Measurements from ENCODE around the gene PARD6G.
A peak's percentile ranks its signal among the peaks of the same experiment; 100 is the strongest.

DNA sequence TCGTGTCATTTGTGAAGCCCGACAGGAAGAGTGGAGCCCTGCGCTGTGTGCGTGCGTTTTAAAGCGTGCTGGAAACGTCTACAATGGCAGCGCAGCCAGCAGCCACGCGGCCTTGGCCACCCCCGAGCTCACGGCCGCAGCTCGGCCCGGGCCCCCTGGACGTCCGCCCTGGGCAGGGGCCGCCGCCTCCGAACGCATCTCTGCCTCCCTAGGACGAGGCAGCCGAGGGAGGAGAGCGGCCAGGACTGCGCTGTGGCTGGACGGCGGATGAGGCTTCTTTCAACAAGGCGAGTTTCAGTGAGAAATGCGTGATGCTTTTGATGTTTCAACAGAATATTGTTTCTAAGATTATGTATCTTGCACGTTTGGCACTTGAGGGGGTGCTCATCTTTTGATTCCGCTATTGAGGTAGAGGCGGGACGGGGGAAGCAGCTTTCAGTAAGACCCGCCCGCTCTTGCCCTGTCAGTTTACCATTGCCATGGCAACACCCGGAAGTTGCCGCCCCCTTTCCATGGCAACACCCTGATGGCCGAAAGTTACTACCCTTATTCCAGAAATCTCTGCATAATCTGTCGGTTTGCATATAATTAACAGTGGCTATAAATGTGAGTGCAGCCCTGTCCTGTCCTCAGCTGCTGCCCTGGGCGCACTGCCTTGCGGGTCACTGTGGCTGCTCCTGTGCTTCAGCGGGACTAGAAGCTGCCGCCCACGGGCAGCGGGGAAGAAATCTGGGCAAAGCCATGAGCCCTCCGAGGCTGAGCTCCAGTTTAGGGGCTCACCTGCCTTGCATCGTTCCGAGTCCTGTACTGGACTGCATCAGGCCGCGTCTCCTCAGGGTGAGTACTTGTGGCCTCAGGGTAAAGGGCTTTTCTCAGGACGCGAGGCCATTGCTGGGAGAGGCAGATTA is 99.6 kb downstream of the PARD6G start:
- no peak for TF ChIP-seq ETS1 (IDR thresholded peaks at IDR 0.05)
- no peak for TF ChIP-seq ZNF114 (CRISPR knock-in tag; IDR thresholded peaks at IDR 0.05)
- TF ChIP-seq CTCF (conservative IDR thresholded peaks at IDR 0.05; ENCODE audit: low read depth in 2 of 2) = no peak
- 0 out of 2 replicates have a peak, but pooled peaks have one; percentile 4 for TF ChIP-seq POLR2AphosphoS5 (IDR thresholded peaks at IDR 0.05; ENCODE audit: low read depth)
- TF ChIP-seq EZH2 (IDR thresholded peaks at IDR 0.05; ENCODE audit: low read depth, unreplicated experiment) = no peak
- TF ChIP-seq REST (IDR thresholded peaks at IDR 0.05; ENCODE audit: unreplicated experiment) = no peak
- no peak for TF ChIP-seq EZH2phosphoT487 (IDR thresholded peaks at IDR 0.05; ENCODE audit: unreplicated experiment)
- no peak for TF ChIP-seq NANOG (IDR thresholded peaks at IDR 0.05; ENCODE audit: borderline replicate concordance)
